Loucy (cell line): ENCODE data around the gene FBRSL1.

Experiments
- CTCF ChIP-seq: fragments of 200-600 bp; sonication (generic); conservative IDR thresholded peaks from 2 replicates; pipeline ENCODE4 v1.5.1; 2014; ENCODE audit warnings: mild to moderate bottlenecking, antibody characterized with exemption, low read length
- EZH2phosphoT487 ChIP-seq: fragments of 200-600 bp; IDR thresholded peaks from 2 replicates; pipeline ENCODE4 v1.6.1; 2018; ENCODE audit warnings: antibody characterized with exemption, mild to moderate bottlenecking, moderate library complexity, borderline replicate concordance

- TF ChIP-seq CTCF (no peak), EZH2phosphoT487 (no peak)
Measured at GRCh38 chr12:132444957-132445883, 44.7 kb upstream of the FBRSL1 start.
